Activated gamma-delta T cell (primary cell): ENCODE measurements around the gene PCBP1.
"Not testable (repeated sequence)": the region's sequence is repeated elsewhere in the genome, so short reads cannot be mapped to it uniquely, and the experiment has no call there.

Experiments
- DNase-seq: peaks from one replicate; lab custom pipeline; 2025; lab: John Stamatoyannopoulos, UW
- total RNA-seq, 2 donors: gene quantifications; one replicate each; lab custom pipeline; 2026; lab: John Stamatoyannopoulos, UW

PCBP1 gene
- 72.3 to 86.3 reads per million in 2 donors for total RNA-seq

- DNase-seq = peak; percentile 93
Observed at GRCh38 chr2:70086838-70087701, at the start of gene PCBP1. TSS of gene PCBP1 (plus strand) at chr2:70087477. CDS start at chr2:70087744, 267 bp downstream.

- no peak for DNase-seq
Observed at GRCh38 chr2:70039366-70039765, 47.9 kb upstream of the PCBP1 start.

- DNase-seq = no peak
Observed at GRCh38 chr2:70041663-70042062, 45.6 kb upstream of the PCBP1 start.

GRCh38 chr2:70042246-70042645, 45.0 kb upstream of the PCBP1 start:
- DNase-seq = no peak

- no peak for DNase-seq
Observed at GRCh38 chr2:70043252-70043875, 43.9 kb upstream of the PCBP1 start.

GRCh38 chr2:70044290-70045040, 42.8 kb upstream of the PCBP1 start:
- no peak for DNase-seq

- no peak for DNase-seq
Observed at GRCh38 chr2:70045405-70045804, 41.9 kb upstream of the PCBP1 start.

- DNase-seq = no peak
Observed at GRCh38 chr2:70045932-70046331, 41.3 kb upstream of the PCBP1 start.

GRCh38 chr2:70046534-70046933, 40.7 kb upstream of the PCBP1 start:
- DNase-seq = no peak

GRCh38 chr2:70047451-70047850, 39.8 kb upstream of the PCBP1 start:
- no peak for DNase-seq

- no peak for DNase-seq
Observed at GRCh38 chr2:70049255-70049654, 38.0 kb upstream of the PCBP1 start.

GRCh38 chr2:70050631-70051425, 36.4 kb upstream of the PCBP1 start:
- DNase-seq = no peak

GRCh38 chr2:70055259-70055658, 32.0 kb upstream of the PCBP1 start:
- not testable (repeated sequence) for DNase-seq

- no peak for DNase-seq
Observed at GRCh38 chr2:70061317-70061716, 26.0 kb upstream of the PCBP1 start.

- no peak for DNase-seq
Observed at GRCh38 chr2:70062270-70062669, 25.0 kb upstream of the PCBP1 start.

GRCh38 chr2:70068119-70068518, 19.2 kb upstream of the PCBP1 start:
- DNase-seq = no peak

GRCh38 chr2:70069049-70069448, 18.2 kb upstream of the PCBP1 start:
- DNase-seq = no peak

- no peak for DNase-seq
Observed at GRCh38 chr2:70070542-70071268, 16.6 kb upstream of the PCBP1 start.

- no peak for DNase-seq
Observed at GRCh38 chr2:70073493-70073892, 13.8 kb upstream of the PCBP1 start.

GRCh38 chr2:70078384-70078783, 8.9 kb upstream of the PCBP1 start:
- DNase-seq = no peak

- DNase-seq = no peak
Observed at GRCh38 chr2:70080610-70081200, 6.6 kb upstream of the PCBP1 start.
